BLaER1 (cell line): ENCODE data around the gene SPOCK1.
"Not testable (repeated sequence)": the region's sequence is repeated elsewhere in the genome, so short reads cannot be mapped to it uniquely, and the experiment has no call there.

ENCODE experiments used
- H3K27ac ChIP-seq: shearing (Covaris generic); formaldehyde crosslinking; 2 replicates; pipeline ENCODE4 v1.8.1; 2022
- H3K27me3 ChIP-seq: shearing (Covaris generic); formaldehyde crosslinking; 2 replicates; pipeline ENCODE4 v1.8.1; 2022
- H3K36me3 ChIP-seq: shearing (Covaris generic); formaldehyde crosslinking; 2 replicates; pipeline ENCODE4 v1.8.1; 2022
- H3K4me1 ChIP-seq: shearing (Covaris generic); formaldehyde crosslinking; 2 replicates; pipeline ENCODE4 v1.8.1; 2022
- H3K4me2 ChIP-seq: shearing (Covaris generic); formaldehyde crosslinking; 2 replicates; pipeline ENCODE4 v1.8.1; 2022
- H3K4me3 ChIP-seq: shearing (Covaris generic); formaldehyde crosslinking; 2 replicates; pipeline ENCODE4 v1.8.1; 2022
- H3K9ac ChIP-seq: shearing (Covaris generic); formaldehyde crosslinking; 2 replicates; pipeline ENCODE4 v1.8.1; 2022
- H3K9me3 ChIP-seq: shearing (Covaris generic); formaldehyde crosslinking; 2 replicates; pipeline ENCODE4 v1.8.1; 2022
- H4K20me1 ChIP-seq: shearing (Covaris generic); formaldehyde crosslinking; 2 replicates; pipeline ENCODE4 v1.8.1; 2022
- Cebpa-rat ChIP-seq: shearing (Covaris generic); IDR thresholded peaks from 2 replicates; pipeline ENCODE4 v1.8.1; 2022

Gene SPOCK1

DNA sequence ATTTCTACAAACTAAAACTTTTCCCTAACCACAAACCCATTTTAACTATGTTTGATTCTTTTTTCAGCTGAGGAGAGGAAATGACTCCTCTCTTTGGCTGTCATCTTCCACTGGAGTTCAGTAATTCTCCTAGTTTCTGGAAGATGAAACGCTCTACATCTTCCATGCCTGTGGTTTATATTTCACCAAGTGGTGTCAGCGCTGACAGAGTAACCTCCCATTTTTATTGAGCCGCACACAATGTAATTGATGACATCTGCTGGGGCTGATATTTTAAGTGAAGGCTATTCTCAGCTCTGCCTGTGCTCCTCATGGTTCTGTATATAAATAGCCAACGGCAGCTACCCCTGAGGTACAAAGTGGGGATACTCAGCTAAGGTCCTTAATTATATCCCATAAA lies 234.6 kb downstream of the SPOCK1 start:
- Histone ChIP-seq H3K27ac (no peak overlapping the region), H3K36me3 (no peaks in the 10 kb centered on the region), H3K27me3 (no peaks in the 10 kb centered on the region), H3K9ac (no peak overlapping the region), H4K20me1 (no peaks in the 10 kb centered on the region), H3K4me1 (no peaks in the 10 kb centered on the region), H3K4me2 (no peak overlapping the region), H3K4me3 (no peak overlapping the region), H3K9me3 (no peaks in the 10 kb centered on the region)
- TF ChIP-seq Cebpa-rat: no peak

DNA sequence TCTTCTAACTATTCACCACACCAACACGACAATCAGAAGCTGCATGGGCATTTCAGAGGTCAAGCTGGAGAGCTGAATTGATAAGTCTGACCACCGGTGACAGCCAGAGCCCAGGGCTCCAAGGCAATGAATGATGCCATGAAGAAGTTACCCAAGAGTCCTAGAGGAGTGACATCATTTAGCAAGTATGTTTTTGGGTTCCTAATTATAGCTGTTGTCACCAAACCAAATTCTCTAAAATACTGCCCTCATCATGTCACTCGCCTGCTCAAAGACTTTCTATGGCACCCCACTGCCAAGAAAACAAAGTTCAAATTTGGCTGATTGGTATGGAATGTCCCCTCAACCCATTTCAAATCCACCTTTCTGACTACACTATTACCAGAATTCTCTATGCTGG lies 235.1 kb downstream of the SPOCK1 start:
- Histone ChIP-seq H3K27ac (no peak overlapping the region), H4K20me1 (no peaks in the 10 kb centered on the region)
- no peak for TF ChIP-seq Cebpa-rat

DNA sequence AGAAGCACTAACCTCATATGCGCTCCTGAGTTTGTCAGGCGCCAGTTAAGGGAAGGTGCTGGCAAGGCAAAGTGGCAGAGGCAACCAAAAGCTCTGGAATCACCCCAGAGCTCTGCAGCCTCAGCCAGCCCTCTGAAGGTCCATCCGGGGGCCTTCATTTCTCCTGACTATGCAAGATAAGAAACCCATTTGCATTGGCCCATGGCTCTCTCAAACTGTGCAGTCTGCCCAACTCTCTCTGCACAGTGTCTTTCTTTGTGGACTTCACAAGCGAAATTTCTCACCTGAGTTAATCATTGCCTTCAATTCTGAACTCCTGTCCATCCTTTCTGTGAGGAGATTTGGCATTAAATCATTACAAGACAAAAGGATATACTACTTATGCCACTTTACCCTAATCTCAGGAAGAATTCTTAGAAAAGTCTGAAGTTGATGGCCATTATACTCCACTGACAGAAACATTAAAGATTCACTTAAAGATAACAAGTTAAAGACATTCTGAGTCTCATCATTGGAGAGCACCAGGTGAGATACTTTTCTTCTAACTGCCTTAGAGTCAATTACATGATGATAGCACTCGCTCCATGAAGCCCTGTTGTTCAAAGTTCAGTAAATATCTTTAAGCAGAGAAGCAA lies 235.6 kb downstream of the SPOCK1 start:
- Histone ChIP-seq H3K27me3 (no peaks in the 10 kb centered on the region), H3K4me1 (no peaks in the 10 kb centered on the region), H3K27ac (no peak overlapping the region), H3K9ac (no peak overlapping the region), H3K4me2 (no peak overlapping the region), H4K20me1 (no peaks in the 10 kb centered on the region), H3K9me3 (no peaks in the 10 kb centered on the region), H3K36me3 (no peaks in the 10 kb centered on the region), H3K4me3 (no peak overlapping the region)
- no peak for TF ChIP-seq Cebpa-rat

More for the DNA sequence above, 235.1 kb downstream of the SPOCK1 start:
- Histone ChIP-seq H3K4me1 (no peaks in the 10 kb centered on the region), H3K9ac (no peak overlapping the region), H3K4me3 (no peak overlapping the region), H3K4me2 (no peak overlapping the region), H3K27me3 (no peaks in the 10 kb centered on the region), H3K36me3 (no peaks in the 10 kb centered on the region), H3K9me3 (no peaks in the 10 kb centered on the region)

DNA sequence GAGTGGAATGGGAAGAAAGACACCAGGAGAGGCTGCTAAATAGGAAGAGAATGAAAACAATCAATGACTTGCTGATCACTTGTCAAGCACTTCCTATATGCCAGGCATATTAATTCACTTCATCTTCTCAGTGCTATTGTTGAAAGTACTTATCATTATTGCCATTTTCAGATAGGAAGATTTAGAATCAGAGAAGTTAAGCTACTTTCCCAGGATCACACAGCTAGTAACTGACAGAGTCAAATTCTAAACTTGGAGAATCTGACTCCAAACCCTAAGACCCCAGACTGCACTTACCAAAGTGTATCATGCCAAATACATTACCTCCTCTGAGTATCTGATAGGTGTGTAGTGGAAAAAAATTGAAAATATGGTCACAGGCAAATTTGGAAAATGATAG lies 236.3 kb downstream of the SPOCK1 start:
- H3K4me2 ChIP-seq: no peak overlapping the region
- no peak overlapping the region for H3K4me3 ChIP-seq
- H3K36me3 ChIP-seq: no peaks in the 10 kb centered on the region
- H4K20me1 ChIP-seq: no peaks in the 10 kb centered on the region
- no peaks in the 10 kb centered on the region for H3K4me1 ChIP-seq
- H3K27ac ChIP-seq: no peak overlapping the region
- H3K27me3 ChIP-seq: no peaks in the 10 kb centered on the region
- no peaks in the 10 kb centered on the region for H3K9me3 ChIP-seq
- TF ChIP-seq Cebpa-rat: no peak
- no peak overlapping the region for H3K9ac ChIP-seq

DNA sequence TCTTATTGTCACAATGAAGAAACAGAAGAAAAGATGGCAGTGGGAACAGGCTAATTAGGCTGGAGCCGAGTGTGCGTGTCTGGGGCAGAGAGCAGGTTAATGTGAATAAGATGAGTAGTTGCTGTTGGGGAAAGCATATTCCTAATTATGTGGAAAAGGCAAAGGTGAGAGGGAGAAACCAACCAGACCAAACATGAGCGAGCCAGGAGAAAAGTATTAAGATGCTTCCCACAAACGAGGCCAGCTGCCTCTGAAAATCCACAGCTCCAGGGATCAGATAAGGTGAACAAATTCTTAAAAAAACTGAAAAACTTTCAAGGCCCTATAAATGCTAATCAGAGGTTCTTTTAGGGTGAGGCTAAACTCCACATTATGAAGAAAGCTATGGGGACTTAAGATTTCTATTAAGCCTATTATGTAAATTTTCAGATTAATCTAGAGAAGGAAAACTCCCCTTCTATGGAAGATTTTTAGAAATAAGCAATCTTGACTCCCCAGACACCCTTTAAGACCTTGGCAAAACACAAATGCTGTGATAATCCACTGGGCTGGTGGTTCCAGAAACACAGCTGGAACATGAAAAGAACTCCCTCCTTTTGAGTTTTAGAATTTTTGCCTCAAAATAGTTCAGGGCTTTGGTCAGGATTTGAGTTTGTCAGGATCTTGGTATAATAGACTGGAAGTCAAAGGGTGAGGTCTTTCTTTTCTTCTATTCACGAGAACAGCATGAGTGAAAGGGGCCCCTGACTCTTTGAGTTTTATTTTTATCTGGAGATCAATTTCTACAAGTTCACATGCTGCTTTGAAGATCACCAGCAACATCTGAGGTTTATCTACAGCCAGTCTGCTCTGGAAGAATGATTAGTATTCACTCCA lies 238.1 kb downstream of the SPOCK1 start:
- Histone ChIP-seq H4K20me1 (no peaks in the 10 kb centered on the region), H3K4me3 (no peak overlapping the region)
- no peak for TF ChIP-seq Cebpa-rat

DNA sequence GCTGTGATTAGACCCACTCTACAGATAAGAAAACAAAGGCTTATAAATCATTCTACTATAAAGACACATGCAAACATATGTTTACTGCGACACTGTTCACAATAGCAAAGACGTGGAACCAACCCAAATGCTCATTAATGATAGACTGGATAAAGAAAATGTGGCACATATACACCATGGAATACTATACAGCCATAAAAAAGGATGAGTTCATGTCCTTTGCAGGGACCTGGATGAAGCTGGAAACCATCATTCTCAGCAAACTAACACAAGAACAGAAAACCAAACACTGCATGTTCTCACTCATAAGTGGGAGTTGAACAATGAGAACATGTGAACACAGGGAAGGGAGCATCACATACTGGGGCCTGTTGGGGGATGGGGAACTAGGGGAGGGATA lies 240.0 kb downstream of the SPOCK1 start:
- H4K20me1 ChIP-seq, H3K27ac ChIP-seq, H3K4me1 ChIP-seq, H3K9ac ChIP-seq, H3K4me2 ChIP-seq, H3K27me3 ChIP-seq, H3K4me3 ChIP-seq, H3K36me3 ChIP-seq, H3K9me3 ChIP-seq: not testable (repeated sequence)

More for the DNA sequence above, 238.1 kb downstream of the SPOCK1 start:
- Histone ChIP-seq H3K27ac (no peak overlapping the region), H3K9ac (no peak overlapping the region), H3K27me3 (no peaks in the 10 kb centered on the region), H3K4me1 (no peaks in the 10 kb centered on the region), H3K36me3 (no peaks in the 10 kb centered on the region), H3K9me3 (no peaks in the 10 kb centered on the region), H3K4me2 (no peak overlapping the region)

DNA sequence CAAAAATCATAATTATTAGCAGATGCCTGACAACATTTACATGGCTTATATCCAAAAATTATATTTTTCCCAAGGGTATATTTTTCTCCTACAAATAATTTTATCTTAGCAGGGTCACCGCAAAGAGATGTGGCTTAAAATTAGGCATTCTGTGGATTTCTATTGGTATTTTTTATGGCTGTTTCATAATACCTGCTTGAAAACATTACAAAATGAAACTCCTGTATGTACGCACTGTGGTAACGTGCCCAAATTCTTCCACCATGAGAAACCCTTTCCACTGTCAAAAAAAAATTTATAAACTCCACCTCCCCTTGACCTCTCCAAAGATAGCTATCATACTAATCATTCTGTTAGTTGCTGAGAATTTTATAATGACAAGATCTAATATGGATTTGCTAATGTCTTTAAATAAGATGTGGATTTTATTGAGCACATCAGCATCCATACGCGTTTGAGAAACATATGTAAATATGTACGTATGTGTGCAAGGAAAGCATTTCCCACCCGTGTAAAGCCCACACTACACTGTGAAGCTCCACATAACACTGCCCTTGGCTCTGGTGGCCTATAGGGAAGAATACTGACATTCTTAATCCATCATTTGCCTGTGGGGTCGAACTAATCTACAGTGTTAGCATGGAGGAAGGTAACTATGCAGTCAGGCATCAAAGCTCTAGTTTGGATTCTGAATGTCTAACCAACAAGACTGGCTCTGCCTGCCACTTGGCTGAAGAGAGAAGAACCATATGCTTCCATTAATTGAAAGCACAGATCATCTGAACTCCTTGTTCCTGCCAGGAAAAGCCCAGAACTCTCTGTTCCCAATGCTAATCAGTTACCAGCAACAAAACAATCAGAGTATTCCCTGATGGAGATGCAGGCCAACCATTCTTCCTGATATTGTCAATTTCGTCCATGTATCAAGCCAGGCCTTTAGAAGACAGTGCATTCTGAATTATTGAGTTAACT lies 244.7 kb downstream of the SPOCK1 start:
- Histone ChIP-seq H3K9me3 (no peaks in the 10 kb centered on the region), H3K4me2 (no peak overlapping the region), H3K4me3 (no peak overlapping the region), H3K27me3 (no peaks in the 10 kb centered on the region), H3K9ac (no peak overlapping the region), H3K36me3 (no peaks in the 10 kb centered on the region), H4K20me1 (no peaks in the 10 kb centered on the region), H3K4me1 (no peaks in the 10 kb centered on the region), H3K27ac (no peak overlapping the region)
- no peak for TF ChIP-seq Cebpa-rat

DNA sequence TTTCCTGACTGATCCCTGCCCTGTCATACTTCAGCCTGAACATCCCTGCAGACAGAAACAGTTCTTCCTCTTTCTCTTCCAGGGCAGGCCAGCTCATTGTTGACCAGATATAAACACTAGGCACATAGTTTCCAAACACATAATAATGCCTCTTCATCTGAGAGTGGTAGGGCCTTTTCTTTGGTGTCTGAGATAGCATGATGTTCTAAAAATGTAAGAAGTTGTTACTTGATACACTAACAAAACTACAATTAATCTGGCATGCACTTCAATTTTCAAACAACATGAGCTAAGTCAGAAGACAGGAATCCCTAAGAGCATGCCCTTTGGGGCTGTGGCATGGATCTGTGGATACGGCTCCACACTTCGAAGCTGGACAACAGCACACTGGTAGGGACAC lies 246.6 kb downstream of the SPOCK1 start:
- H3K36me3 ChIP-seq: no peaks in the 10 kb centered on the region
- H3K27me3 ChIP-seq: no peaks in the 10 kb centered on the region
- no peak for TF ChIP-seq Cebpa-rat
- no peaks in the 10 kb centered on the region for H4K20me1 ChIP-seq
- H3K4me1 ChIP-seq: no peaks in the 10 kb centered on the region
- H3K9ac ChIP-seq: no peak overlapping the region
- no peak overlapping the region for H3K27ac ChIP-seq
- no peak overlapping the region for H3K4me3 ChIP-seq
- H3K4me2 ChIP-seq: no peak overlapping the region
- H3K9me3 ChIP-seq: no peaks in the 10 kb centered on the region

DNA sequence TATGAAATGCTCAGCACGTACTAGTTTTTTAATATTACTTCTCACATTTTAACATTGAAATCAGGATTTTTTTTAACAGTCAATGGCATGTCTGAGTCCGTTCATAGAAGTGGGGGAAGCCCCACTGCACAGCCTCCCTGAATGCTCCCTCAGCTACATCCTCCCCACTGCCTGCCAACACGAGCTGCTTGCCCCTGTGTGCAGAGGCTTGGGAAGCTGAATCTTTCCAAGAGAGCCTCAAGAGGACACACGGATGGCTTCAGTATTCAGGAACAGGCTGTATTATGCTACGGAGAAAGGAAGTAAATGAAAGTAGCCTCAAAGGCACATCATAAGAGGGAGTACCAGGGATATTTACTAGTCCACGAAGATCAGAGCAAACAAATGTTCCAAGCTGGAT lies 248.7 kb downstream of the SPOCK1 start:
- H3K27ac ChIP-seq: no peak overlapping the region
- peaks cover 17% of the 10 kb centered on the region for H3K4me1 ChIP-seq
- no peaks in the 10 kb centered on the region for H3K36me3 ChIP-seq
- no peaks in the 10 kb centered on the region for H4K20me1 ChIP-seq
- no peak overlapping the region for H3K4me3 ChIP-seq
- no peak overlapping the region for H3K4me2 ChIP-seq
- H3K27me3 ChIP-seq: no peaks in the 10 kb centered on the region
- no peaks in the 10 kb centered on the region for H3K9me3 ChIP-seq
- no peak for TF ChIP-seq Cebpa-rat
- H3K9ac ChIP-seq: no peak overlapping the region
